ENCODE data around the gene TMEM51. TPM values are rescaled to one million over a fixed set of nuclear protein-coding genes. Genes with fewer than 3 reads are reported as not detected.

Gene TMEM51
- total and polyA plus RNA-seq, 2 of the 13 experiments (the other 11 are each of a cell fraction or from before 2014, with no cell fraction given): 12.2 to 22.3 TPM

DNA sequence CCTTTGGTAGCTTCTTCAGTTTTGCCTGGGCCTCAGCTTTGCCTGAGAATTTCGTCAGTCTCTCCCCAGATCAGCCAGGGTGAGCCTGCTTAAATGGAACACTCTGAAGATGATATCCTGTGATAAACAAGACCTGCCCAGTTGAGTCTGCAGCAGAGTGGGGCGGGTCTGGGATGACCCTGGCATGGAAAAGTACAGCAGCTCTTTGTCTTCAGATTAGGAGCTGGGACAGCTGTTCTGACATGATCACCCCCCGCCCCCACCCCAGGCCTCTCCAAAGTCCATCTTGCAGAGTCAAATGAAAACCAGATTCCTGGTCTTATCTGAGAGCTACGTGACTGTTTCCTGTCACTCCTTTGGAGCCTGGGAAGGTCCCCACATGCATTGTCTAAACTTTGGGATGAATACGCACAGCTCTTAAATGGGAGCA is 2.2 kb upstream of the TMEM51 start (continued):
- TF ChIP-seq ZBTB40 (IDR thresholded peaks at IDR 0.05) (no peak), ZBTB40 (CRISPR knock-in tag; IDR thresholded peaks at IDR 0.05) (no peak), MBD4 (IDR thresholded peaks at IDR 0.05; ENCODE audit: borderline replicate concordance, low read length) (0 out of 2 replicates have a peak, but pooled peaks have one; percentile 37), ZNF589 (CRISPR knock-in tag; conservative IDR thresholded peaks at IDR 0.05) (no peak), ZBTB49 (CRISPR knock-in tag; IDR thresholded peaks at IDR 0.05; ENCODE audit: borderline replicate concordance) (no peak), ETV6 (CRISPR knock-in tag; conservative IDR thresholded peaks at IDR 0.05) (no peak), ZNF780A (CRISPR knock-in tag; IDR thresholded peaks at IDR 0.05) (no peak), CAMTA2 (CRISPR knock-in tag; IDR thresholded peaks at IDR 0.05; ENCODE audit: borderline replicate concordance) (no peak), ZNF83 (CRISPR knock-in tag; IDR thresholded peaks at IDR 0.05; ENCODE audit: borderline replicate concordance) (no peak), DMTF1 (CRISPR knock-in tag; IDR thresholded peaks at IDR 0.05) (no peak), HDAC2 (CRISPR knock-in tag; IDR thresholded peaks at IDR 0.05) (peak; percentile 85), NFE2L1 (CRISPR knock-in tag; IDR thresholded peaks at IDR 0.05; ENCODE audit: borderline replicate concordance) (no peak), ERF (CRISPR knock-in tag; IDR thresholded peaks at IDR 0.05) (peak; percentile 75), IKZF5 (CRISPR knock-in tag; IDR thresholded peaks at IDR 0.05) (peak; percentile 58; the same call in 1 of the 2 replicates), ZBTB3 (CRISPR knock-in tag; IDR thresholded peaks at IDR 0.05; ENCODE audit: borderline replicate concordance, low read depth) (no peak)
